Vagina (tissue), 2 donors: ENCODE measurements around the gene ZER1.

ENCODE experiments used
- CTCF ChIP-seq, 3 experiments: fragments of 450-650 bp in 2 of 3; fragments of 200-600 bp in 1 of 3; sonication (generic) in 1 of 3; IDR thresholded peaks; one replicate each; pipeline ENCODE4 v1.5.1; 2017 to 2019; ENCODE audit warnings: antibody characterized with exemption in 3 of 3, mild to moderate bottlenecking in 2 of 3, moderate library complexity in 2 of 3
- POLR2A ChIP-seq, 2 donors: fragments of 450-650 bp; IDR thresholded peaks; one replicate each; pipeline ENCODE4 v1.6.1; 2017; ENCODE audit warnings: antibody characterized with exemption in 2 of 2, mild to moderate bottlenecking in 2 of 2, moderate library complexity in 2 of 2
- POLR2AphosphoS5 ChIP-seq, 2 donors: sonication (generic); formaldehyde crosslinking; IDR thresholded peaks; one replicate each; pipeline ENCODE4 v1.9.0; 2017; ENCODE audit warnings: antibody characterized with exemption in 2 of 2, mild to moderate bottlenecking in 2 of 2, low read depth in 1 of 2; ENCODE audit not compliant: insufficient read depth in 1 of 2

- TF ChIP-seq CTCF (IDR thresholded peaks at IDR 0.05) (no peak), POLR2A (IDR thresholded peaks at IDR 0.05) (no peak), POLR2AphosphoS5 (IDR thresholded peaks at IDR 0.05; ENCODE audit: insufficient read depth in 1 of 2, low read depth in 1 of 2) (no peak)
These were observed 36.1 kb upstream of the ZER1 start for GRCh38 chr9:128807827-128808226.
